Stimulated activated naive CD8-positive, alpha-beta T cell treated with anti-CD3 and anti-CD28 coated beads, Interleukin-15, amount 100 ng/mL, for 72 hours (primary cell): Measurements from ENCODE around the gene GYG2.
"Not testable (repeated sequence)": the region's sequence is repeated elsewhere in the genome, so short reads cannot be mapped to it uniquely, and the experiment has no call there.

ENCODE experiments used
- ATAC-seq: fragments of 150-1000 bp; cut with Tn5 transposase; 2 replicates; pipeline ENCODE4 v1.10.0; 2021; ENCODE audit warnings: mild to moderate bottlenecking, moderate library complexity
- DNase-seq, 2 donors: peaks; one replicate each; pipeline ENCODE4 v3.0.0; 2021 to 2022
- H3K27ac Mint-ChIP-seq, 2 donors: one replicate each; pipeline ENCODE4 v1.8.0; 2022; ENCODE audit warnings: mild to moderate bottlenecking in 2 of 2, mixed read lengths in 2 of 2, moderate library complexity in 2 of 2
- H3K27me3 Mint-ChIP-seq: one replicate; pipeline ENCODE4 v1.8.0; 2022; ENCODE audit warnings: mixed read lengths
- H3K4me1 Mint-ChIP-seq: one replicate; pipeline ENCODE4 v1.8.0; 2022; ENCODE audit warnings: mild to moderate bottlenecking, mixed read lengths
- H3K4me3 Mint-ChIP-seq, 2 donors: one replicate each; pipeline ENCODE4 v1.8.0; 2022; ENCODE audit warnings: mild to moderate bottlenecking in 2 of 2, mixed read lengths in 2 of 2, moderate library complexity in 1 of 2
- H3K9me3 Mint-ChIP-seq, 2 donors: one replicate each; pipeline ENCODE4 v1.8.0; 2022; ENCODE audit warnings: mixed read lengths in 2 of 2

Gene GYG2

DNA sequence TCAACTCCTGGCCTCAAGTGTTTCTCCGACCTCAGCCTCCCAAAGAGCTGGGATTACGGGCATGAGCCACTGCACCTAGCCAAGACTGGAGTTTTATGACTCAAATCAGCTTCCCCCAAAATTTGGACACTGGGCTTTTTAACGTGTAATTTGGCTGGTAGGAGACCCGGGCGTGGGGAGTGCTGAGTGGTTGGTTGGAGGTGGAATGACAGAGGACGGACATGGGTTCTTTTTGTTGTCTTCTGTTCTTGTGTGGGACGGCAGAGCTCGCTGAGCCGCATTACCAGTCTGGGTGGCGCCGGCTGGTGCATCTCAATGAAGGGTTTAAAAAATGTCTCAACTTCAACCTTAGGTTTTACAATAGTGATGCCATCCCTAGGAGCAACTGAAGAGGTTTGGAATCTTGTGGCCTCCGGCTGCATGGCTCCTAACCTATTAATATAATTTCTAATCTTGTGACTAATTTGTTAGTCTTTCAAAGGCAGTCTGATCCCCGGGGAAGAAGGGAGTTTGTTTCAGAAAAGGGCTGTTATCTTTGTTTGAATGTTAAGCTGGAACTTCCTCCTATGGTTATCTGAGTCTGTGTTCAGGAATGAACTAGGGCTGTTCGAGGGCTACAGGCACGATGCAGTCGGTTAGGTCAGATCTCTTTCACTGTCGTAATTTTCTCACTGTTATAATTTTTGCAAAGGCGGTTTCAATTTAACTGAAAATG is 26.2 kb upstream of the GYG2 start:
- ATAC-seq, H3K27me3 Mint-ChIP-seq, H3K4me3 Mint-ChIP-seq, H3K4me1 Mint-ChIP-seq, DNase-seq, H3K9me3 Mint-ChIP-seq, H3K27ac Mint-ChIP-seq: not testable (repeated sequence)

DNA sequence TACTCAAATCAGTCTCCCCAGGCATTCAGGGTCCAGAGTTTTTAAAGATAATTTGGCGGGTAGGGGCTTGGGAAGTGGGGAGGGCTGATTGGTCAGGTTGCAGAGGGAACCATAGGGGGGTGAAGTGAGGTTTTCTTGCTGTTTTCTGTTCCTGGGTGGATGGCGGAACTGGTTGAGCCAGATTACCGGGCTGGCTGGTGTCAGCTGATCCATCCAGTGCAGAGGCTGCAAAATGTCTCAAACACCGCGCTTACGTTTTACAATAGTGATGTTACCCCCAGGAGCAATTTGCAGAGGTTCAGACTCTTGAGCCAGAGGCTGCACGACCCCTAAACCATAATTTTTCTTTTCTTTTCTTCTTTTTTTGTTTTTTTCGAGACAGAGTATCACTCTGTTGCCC is 25.2 kb upstream of the GYG2 start:
- H3K27me3 Mint-ChIP-seq, H3K9me3 Mint-ChIP-seq, H3K4me3 Mint-ChIP-seq, H3K27ac Mint-ChIP-seq, DNase-seq, H3K4me1 Mint-ChIP-seq, ATAC-seq: not testable (repeated sequence)

DNA sequence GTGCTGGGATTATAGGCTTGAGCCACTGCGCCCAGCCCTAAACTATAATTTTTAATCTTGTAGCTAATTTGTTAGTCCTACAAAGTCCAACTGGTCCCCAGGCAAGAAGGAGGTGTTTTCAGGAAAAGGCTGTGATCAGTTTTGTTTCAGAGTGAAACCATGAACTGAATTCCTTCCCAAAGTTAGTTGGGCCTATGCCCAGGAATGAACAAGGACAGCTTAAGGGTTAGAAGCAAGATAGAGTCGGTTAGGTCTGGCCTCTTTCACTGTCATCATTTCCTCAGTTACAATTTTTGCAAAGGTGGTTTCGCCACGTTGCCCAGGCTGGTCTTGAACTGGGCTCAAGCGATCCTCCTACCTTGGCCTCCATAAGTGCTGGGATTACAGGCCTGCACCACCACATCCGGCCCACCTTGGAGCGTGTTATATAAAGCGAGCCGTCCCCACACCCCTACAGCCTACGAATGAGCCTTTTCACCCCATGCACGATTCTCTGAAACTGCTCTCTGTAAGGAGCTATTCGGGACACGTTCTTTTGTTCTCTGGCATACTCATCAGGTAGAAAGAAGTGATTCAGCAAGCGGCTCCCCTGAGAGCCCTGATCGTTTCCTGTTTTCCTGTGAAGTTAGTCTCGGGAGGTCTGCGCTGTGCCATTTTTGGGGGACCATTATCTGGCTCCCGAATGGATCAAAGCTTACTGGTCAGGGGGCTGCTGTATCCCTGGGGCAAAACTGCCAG is 24.5 kb upstream of the GYG2 start:
- DNase-seq, H3K4me1 Mint-ChIP-seq, H3K27ac Mint-ChIP-seq, ATAC-seq, H3K4me3 Mint-ChIP-seq, H3K27me3 Mint-ChIP-seq, H3K9me3 Mint-ChIP-seq: not testable (repeated sequence)

DNA sequence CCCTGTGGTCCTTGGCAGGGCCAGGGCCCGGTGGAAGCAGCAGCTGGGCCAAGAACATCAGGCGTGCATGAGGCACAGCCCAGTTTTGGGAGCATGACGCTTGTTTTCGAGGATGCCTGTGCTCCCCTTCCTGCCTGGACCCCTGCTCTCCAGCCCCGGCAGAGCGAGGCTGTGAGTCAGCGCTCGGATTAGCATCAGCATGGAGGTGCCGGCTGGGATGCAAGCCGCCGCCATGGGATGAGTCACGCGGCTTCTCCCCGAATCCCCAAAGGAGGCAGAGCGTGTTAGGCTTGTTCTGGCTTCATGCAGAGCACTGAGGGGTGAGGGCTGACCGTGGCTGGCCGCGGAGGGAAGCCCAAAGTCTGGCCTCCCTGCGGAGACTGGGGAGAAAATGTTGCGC is 23.9 kb upstream of the GYG2 start:
- H3K4me3 Mint-ChIP-seq, DNase-seq, ATAC-seq, H3K27me3 Mint-ChIP-seq, H3K9me3 Mint-ChIP-seq, H3K4me1 Mint-ChIP-seq, H3K27ac Mint-ChIP-seq: not testable (repeated sequence)

DNA sequence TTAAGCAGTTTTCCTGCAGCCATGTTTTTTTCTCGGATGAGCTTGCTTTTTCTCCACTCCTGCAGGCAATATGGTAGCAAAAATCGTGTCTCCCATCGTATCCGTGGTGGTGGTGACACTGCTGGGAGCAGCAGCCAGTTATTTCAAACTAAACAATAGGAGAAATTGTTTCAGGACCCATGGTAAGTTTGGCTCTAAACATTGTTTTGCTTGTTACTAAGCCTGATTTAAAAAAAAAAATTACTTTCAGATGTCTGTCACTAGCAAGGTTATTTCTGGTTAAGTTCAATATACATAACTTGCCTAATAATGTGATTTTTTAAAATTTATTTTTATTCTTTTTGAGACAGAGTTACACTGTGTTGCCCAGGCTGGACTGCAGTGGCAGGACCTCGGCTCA is 17.5 kb upstream of the GYG2 start:
- no peaks in the 10 kb centered on the region for H3K9me3 Mint-ChIP-seq
- H3K4me1 Mint-ChIP-seq = no peaks in the 10 kb centered on the region

DNA sequence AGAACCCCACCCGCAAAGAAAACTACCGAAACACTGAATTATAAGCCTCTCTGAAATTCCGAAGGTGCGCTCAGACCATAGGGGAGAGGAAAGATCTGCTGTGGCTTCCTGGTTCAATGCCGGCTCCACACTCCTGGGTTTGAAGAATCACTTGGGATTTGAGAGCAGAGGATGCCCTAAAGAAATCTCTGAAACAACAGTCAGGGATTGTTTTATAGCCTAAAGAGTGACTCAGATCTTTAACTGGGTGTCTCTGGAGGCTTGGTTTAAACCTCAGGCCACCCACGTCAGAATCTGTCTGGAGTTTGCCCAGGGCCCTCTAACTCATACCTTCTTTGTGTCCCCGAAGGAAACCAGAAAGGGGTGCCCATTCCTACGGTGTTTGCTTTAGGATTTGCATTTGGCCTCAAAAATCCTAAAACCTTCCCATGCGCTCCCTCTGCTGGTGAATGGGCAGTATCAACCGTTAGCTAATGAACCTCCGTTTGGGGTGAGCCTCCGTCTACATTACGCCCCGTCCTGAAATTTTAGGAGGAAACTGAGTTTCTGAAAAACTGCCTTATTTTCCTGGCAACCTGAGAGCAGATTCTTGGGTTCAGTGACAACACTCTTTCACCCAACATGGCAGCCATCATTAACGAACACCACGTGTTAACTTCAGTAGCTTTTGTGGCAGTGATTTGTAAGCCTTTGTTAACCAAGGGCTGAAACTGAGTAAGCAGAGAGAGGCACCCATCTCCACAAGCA is 16.4 kb upstream of the GYG2 start:
- H3K27me3 Mint-ChIP-seq, H3K27ac Mint-ChIP-seq, H3K4me1 Mint-ChIP-seq, H3K9me3 Mint-ChIP-seq: not testable (repeated sequence)
- H3K4me3 Mint-ChIP-seq = peak overlapping the region; percentile 48 to 67
- DNase-seq = peak; percentile 6 to 28
- ATAC-seq = peak; percentile 58

More for the DNA sequence above, 17.5 kb upstream of the GYG2 start:
- no peak overlapping the region for H3K27ac Mint-ChIP-seq
- no peak for ATAC-seq
- no peak overlapping the region for H3K4me3 Mint-ChIP-seq
- no peak for DNase-seq
- peaks cover 9% of the 10 kb centered on the region for H3K27me3 Mint-ChIP-seq

DNA sequence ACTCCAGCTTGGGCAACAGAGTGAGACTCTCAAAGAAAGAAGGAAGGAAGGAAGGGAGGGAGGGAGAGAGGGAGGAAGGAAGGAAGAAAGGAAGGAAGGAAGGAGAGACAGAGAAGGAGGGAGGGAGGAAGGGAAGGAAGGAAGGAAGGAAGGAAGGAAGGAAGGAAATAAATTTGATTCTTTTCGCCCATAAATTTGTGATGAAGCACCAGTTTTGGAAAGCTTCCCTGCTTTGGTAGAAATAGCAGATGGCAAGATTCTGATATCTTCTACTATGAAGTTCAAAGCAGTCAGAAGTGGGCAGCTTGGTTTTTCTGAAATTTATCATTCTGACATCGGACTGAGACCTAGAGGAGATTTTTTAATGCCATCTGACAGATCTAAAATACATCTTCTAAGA is 11.7 kb upstream of the GYG2 start:
- Mint-ChIP-seq H3K4me1 (peaks cover 6% of the 10 kb centered on the region), H3K9me3 (no peaks in the 10 kb centered on the region), H3K27ac (no peak overlapping the region), H3K27me3 (peaks cover 9% of the 10 kb centered on the region), H3K4me3 (no peak overlapping the region)
- DNase-seq = no peak
- no peak for ATAC-seq

DNA sequence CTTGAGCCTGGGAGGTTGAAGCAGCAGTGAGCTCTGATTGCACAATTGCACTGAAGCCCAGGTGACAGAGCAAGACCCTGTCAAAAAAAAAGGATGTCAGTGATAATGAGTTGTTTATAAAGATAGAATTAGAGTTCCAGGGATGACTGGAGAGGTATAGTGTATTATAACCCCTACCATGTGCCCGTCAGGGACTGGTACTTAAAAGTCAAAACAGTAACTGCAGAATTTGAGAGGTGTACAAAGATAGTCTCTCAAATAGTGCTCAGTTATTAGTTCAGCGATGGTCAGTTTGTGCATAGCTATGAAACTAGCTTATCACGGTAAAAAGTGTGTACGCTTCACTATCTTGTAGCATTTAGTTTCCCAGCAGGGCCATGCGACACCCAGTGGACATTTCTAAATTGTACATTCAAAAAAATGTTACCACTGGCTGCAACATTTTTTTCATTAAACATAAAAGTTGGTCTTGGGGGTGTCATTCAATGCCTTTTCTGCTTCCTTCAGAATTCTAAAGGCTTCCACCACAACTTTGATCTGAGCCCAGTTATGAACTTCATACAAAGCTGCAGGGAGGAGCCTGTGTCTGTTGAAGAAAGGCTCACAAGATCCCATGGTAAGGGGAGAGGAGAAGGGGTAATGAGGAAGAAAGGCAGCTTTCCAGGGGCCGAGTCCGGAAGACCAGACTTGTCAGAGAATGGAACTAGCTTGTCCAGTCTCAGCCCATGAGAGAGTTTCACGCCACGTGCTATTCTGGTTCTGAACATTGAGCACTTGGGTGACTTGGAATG is 9.2 kb upstream of the GYG2 start:
- Mint-ChIP-seq H3K27me3 (peaks cover 4% of the 10 kb centered on the region), H3K9me3 (no peaks in the 10 kb centered on the region), H3K27ac (no peak overlapping the region), H3K4me3 (no peak overlapping the region), H3K4me1 (peaks cover 6% of the 10 kb centered on the region)
- ATAC-seq (no peak), DNase-seq (no peak)

DNA sequence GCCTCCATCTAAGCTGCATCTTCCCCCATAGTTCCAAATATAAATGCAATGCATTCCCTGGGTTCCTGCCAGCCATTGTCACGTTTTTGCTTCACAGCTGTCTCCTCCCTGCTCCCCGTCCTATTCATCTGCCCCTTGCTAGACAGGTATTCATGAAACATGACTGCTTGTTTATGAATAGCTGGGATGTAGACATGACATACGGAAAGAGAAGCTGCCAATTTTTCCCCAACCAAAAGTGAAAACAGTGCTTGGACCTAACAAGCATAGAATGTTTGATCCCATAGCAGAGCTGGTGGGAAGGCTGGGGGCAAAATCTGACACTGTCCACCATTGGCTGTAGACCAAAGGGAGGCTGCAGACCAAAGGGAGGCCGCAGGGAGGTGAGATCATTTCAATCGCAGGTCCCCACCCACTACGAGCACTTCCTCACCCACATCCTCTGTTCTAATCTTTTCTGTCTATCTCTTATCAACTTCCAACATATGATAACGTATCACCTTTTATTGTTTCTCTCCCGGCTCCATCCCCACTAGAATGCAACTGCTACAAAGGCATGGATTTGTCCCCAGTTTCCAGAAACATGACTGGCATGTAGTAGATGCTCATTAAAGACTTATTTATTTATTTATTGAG is 8.5 kb upstream of the GYG2 start:
- ATAC-seq (no peak), DNase-seq (no peak)
- Mint-ChIP-seq H3K9me3 (no peaks in the 10 kb centered on the region), H3K27ac (peak overlapping the region in 1 of 2 donors; percentile 89), H3K27me3 (no peaks in the 10 kb centered on the region), H3K4me1 (peaks cover 6% of the 10 kb centered on the region), H3K4me3 (no peak overlapping the region)

DNA sequence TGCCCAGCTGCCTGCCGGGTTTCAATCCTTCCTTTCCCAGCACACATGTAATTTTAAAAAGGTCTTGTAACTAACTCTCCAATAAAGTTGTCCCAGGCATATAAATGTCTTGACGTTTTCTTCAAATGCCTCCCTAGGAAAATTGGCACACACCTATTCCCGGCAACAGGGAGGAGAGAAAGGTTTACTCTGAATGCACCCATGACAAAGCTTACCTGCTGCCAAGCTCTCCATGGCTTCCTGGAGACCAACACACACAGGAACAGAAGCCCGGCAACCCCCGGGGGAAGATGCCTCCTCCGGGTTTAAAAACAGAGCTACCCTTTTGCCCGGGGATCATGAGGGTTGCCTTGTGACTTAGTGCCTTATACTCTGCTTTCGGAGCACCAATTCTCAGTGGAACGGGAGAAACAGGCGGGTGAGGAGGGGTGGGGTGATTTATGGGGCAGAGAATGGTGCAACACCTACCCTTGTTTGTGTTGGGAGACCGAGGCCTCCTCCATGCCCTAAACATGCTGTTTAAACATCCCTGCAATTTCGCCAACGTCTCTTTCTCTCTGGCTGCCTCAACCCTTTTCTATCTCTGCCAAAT is 4.8 kb upstream of the GYG2 start:
- Mint-ChIP-seq H3K4me3 (no peak overlapping the region), H3K27me3 (no peaks in the 10 kb centered on the region), H3K27ac (no peak overlapping the region), H3K9me3 (no peaks in the 10 kb centered on the region), H3K4me1 (peaks cover 6% of the 10 kb centered on the region)
- no peak for DNase-seq
- ATAC-seq = no peak

DNA sequence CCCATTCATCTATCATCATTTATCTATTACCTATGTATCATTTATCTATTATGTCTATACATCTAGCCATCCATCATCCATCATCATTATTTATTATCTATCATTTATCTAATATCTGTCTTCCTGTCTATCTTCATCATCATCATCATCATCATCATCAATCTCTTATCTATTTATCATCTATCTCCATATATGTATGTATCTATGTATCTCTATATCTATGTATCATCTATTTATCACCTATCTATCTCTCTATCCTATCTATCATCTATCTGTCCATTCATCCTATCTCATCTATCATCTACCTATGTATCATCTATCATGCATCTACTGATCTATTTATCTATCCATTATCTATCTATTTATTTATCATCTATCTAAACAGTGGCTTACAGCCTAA is 3.8 kb upstream of the GYG2 start:
- no peak overlapping the region for H3K4me3 Mint-ChIP-seq
- no peaks in the 10 kb centered on the region for H3K9me3 Mint-ChIP-seq
- no peak for ATAC-seq
- H3K4me1 Mint-ChIP-seq = peaks cover 6% of the 10 kb centered on the region
- peaks cover 6% of the 10 kb centered on the region for H3K27me3 Mint-ChIP-seq
- no peak overlapping the region for H3K27ac Mint-ChIP-seq
- DNase-seq = no peak

DNA sequence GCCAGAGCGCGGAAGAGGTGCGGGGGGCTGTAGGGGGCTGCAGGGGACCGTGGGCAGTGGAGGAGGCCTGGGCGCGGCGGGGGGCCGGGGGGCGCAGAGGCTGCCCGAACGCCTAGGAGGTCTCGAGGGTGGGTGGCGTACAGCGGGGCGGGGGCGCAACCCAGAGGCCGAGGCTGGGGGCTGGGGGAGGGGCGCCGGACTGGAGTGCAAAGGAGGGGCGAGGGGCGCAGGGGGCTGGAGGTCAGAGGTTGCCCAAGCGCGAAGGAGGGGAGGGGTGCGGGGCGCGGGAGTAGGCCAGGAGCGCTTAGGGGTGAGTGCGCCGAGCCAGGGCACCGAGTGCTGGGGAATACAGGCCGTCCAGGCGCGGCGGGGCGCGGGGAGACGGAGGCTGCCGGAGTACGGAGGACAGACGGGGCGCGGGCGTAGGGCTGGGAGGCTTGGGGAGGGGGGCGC is 255 bp downstream of the GYG2 start:
- no peak overlapping the region for H3K4me3 Mint-ChIP-seq

DNA sequence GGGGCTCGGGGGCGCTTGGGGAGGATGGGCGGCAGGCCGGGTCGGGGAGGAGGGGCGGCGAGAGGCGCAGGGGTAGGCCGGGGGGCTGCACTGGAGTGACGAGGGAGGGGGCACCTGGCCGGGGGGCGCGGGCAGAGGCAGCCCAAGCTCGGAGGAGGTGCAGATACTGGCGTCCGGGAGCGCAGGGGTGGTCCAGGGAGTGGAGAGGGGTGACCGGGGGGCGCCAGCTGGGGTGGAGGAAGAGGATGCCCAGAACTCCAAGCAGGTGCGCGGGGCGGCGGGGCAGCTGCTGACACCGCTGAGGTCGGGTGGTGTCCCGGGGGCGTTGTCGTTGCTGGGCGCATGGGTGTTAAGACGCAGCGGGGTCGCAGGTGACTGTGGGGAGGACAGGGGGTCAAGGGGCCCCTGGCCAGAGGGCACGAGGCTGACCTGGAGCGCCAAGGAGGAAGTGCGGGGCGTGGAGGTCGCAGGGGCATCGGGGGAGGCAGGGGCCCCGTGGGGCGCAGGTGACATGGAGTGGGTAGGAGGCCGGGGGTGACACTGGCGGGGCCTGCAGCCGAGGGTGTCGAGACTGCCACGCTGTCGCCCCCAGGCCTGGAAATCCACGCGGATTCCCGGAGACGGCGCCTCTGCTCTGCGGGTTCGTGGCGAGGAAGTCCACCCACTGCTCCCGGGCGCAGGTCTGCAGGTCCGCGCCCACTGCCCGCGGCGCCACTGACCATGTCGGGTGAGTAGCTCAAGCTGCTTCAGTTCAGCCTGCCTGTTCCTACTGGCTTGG is 928 bp downstream of the GYG2 start:
- H3K27me3 Mint-ChIP-seq = peaks cover 23% of the 10 kb centered on the region
- ATAC-seq = peak; percentile 40

More for the DNA sequence above, 255 bp downstream of the GYG2 start:
- Mint-ChIP-seq H3K4me1 (no peaks in the 10 kb centered on the region), H3K27me3 (peaks cover 23% of the 10 kb centered on the region), H3K9me3 (no peaks in the 10 kb centered on the region), H3K27ac (no peak overlapping the region)
- ATAC-seq (peak; percentile 33), DNase-seq (no peak)

More for the DNA sequence above, 928 bp downstream of the GYG2 start:
- Mint-ChIP-seq H3K9me3 (no peaks in the 10 kb centered on the region), H3K27ac (no peak overlapping the region), H3K4me1 (no peaks in the 10 kb centered on the region), H3K4me3 (no peak overlapping the region)
- no peak for DNase-seq
